B cell (primary cell): ENCODE results near the gene USF1. TPM values are rescaled to one million over a fixed set of nuclear protein-coding genes. Genes with fewer than 3 reads are reported as not detected.

ENCODE experiments used
- ATAC-seq: fragments of 200-7000 bp; cut with Tn5 transposase; one replicate; pipeline ENCODE4 v1.10.0; 2021; ENCODE audit warnings: low read depth, mild to moderate bottlenecking, moderate number of reproducible peaks, moderate library complexity
- CTCF ChIA-PET: fragments of 350-600 bp; sonication (Branson Sonifier 250); formaldehyde crosslinking; loops from one replicate; lab custom pipeline; 2021; ENCODE audit warnings: antibody characterized with exemption, inconsistent platforms; lab: Charles Lee
- POLR2A ChIA-PET: fragments of 350-600 bp; sonication (Branson Sonifier 250); formaldehyde crosslinking; loops from one replicate; lab custom pipeline; 2021; ENCODE audit warnings: antibody characterized with exemption; lab: Charles Lee
- DNase-seq: peaks from one replicate; pipeline ENCODE4 v3.0.0; 2013
- H2AFZ ChIP-seq: 2 replicates; pipeline ENCODE4 v1.6.1; 2012; ENCODE audit warnings: mild to moderate bottlenecking, low read depth, low read length; ENCODE audit not compliant: insufficient read depth, poor library complexity, severe bottlenecking
- H3K27ac ChIP-seq, 2 donors: 1 replicate in 1 of 2; 2 replicates in 1 of 2; pipeline ENCODE4 v1.5.1; 2012 to 2013; ENCODE audit warnings: low read length in 2 of 2, mild to moderate bottlenecking in 2 of 2, moderate library complexity in 1 of 2
- H3K27me3 ChIP-seq, 4 experiments: fragments of 200-600 bp in 1 of 4; sonication (generic) in 1 of 4; replicated peaks in 1 of 4; 1 replicate in 2 of 4; 2 replicates in 2 of 4; pipeline versions ENCODE4 v1.6.1 to v1.7.0; 2013 to 2016; ENCODE audit warnings: low read length in 3 of 4, mild to moderate bottlenecking in 2 of 4, mixed read lengths in 1 of 4, moderate library complexity in 1 of 4; ENCODE audit not compliant: insufficient read depth in 4 of 4, control insufficient read depth in 3 of 4; ENCODE audit errors: control extremely low read depth in 1 of 4
- H3K36me3 ChIP-seq, 2 experiments: replicated peaks in 1 of 2; 1 replicate in 1 of 2; 2 replicates in 1 of 2; pipeline versions ENCODE4 v1.6.1 to v1.7.1; 2013; ENCODE audit warnings: low read length in 1 of 2; ENCODE audit not compliant: insufficient read depth in 2 of 2, control insufficient read depth in 1 of 2; ENCODE audit errors: control extremely low read depth in 1 of 2, extremely low read depth in 1 of 2
- H3K4me1 ChIP-seq, 2 donors: fragments of 200-600 bp in 1 of 2; sonication (generic) in 1 of 2; 1 replicate in 1 of 2; 2 replicates in 1 of 2; pipeline versions ENCODE4 v1.5.1 to v1.6.1; 2013 to 2017; ENCODE audit warnings: low read length in 2 of 2; ENCODE audit not compliant: control insufficient read depth in 2 of 2, insufficient read depth in 2 of 2
- H3K4me2 ChIP-seq: replicated peaks from 2 replicates; pipeline ENCODE3; 2012; ENCODE audit warnings: mild to moderate bottlenecking, low read depth, low read length; ENCODE audit not compliant: poor library complexity, severe bottlenecking
- H3K4me3 ChIP-seq, 5 experiments: fragments of 200-600 bp in 1 of 5; sonication (generic) in 1 of 5; 1 replicate in 3 of 5; 2 replicates in 2 of 5; pipeline versions ENCODE4 v1.5.1 to v1.7.0; 2011 to 2016; ENCODE audit warnings: low read length in 4 of 5, mild to moderate bottlenecking in 4 of 5, low read depth in 2 of 5, control low read depth in 1 of 5, moderate library complexity in 1 of 5; ENCODE audit not compliant: insufficient read depth in 1 of 5; ENCODE audit errors: control extremely low read depth in 1 of 5, extremely low read depth in 1 of 5
- H3K79me2 ChIP-seq: fragments of 200-600 bp; sonication (generic); one replicate; pipeline ENCODE4 v1.6.0; 2016; ENCODE audit warnings: low read length; ENCODE audit not compliant: control insufficient read depth, insufficient read depth
- H3K9ac ChIP-seq: fragments of 200-600 bp; sonication (generic); 2 replicates; pipeline ENCODE4 v1.6.1; 2017; ENCODE audit warnings: mild to moderate bottlenecking, low read length, moderate library complexity
- H3K9me3 ChIP-seq, 3 donors: one replicate each; pipeline versions ENCODE4 v1.6.1 to v1.7.1; 2013; ENCODE audit warnings: low read length in 2 of 3; ENCODE audit not compliant: control insufficient read depth in 2 of 3, insufficient read depth in 1 of 3; ENCODE audit errors: control extremely low read depth in 1 of 3
- H4K20me1 ChIP-seq: 2 replicates; pipeline ENCODE4 v1.6.0; 2012; ENCODE audit warnings: mild to moderate bottlenecking, low read length; ENCODE audit not compliant: insufficient read depth, control insufficient read depth, poor library complexity, severe bottlenecking
- H3K27ac Mint-ChIP-seq: one replicate; pipeline ENCODE4 v1.8.0; 2021; ENCODE audit warnings: mixed read lengths
- H3K27me3 Mint-ChIP-seq: one replicate; pipeline ENCODE4 v1.8.0; 2021; ENCODE audit warnings: mixed read lengths
- H3K4me1 Mint-ChIP-seq: one replicate; pipeline ENCODE4 v1.8.0; 2021; ENCODE audit warnings: mixed read lengths
- H3K4me3 Mint-ChIP-seq: one replicate; pipeline ENCODE4 v1.8.0; 2021; ENCODE audit warnings: mixed read lengths
- H3K9me3 Mint-ChIP-seq: one replicate; pipeline ENCODE4 v1.8.0; 2022; ENCODE audit warnings: mixed read lengths; ENCODE audit not compliant: insufficient read depth
- EZH2 ChIP-seq: IDR thresholded peaks from 2 replicates; pipeline ENCODE4 v1.6.1; 2012; ENCODE audit warnings: borderline replicate concordance, low read depth, mild to moderate bottlenecking, moderate library complexity, low read length; ENCODE audit not compliant: insufficient read depth, poor library complexity, severe bottlenecking
- WGBS: methylation state at CpG from one replicate; pipeline ENCODE4 v1.1.5; 2013; ENCODE audit warnings: missing lambda C conversion rate; ENCODE audit not compliant: insufficient coverage; 5-methylcytosine and 5-hydroxymethylcytosine counted together
- intact Hi-C: fragments of 100-400 bp; cut with micrococcal nuclease; formaldehyde crosslinking; loops from one replicate; pipeline ENCODE4 v1.10.0; 2022
- polyA plus RNA-seq: library from polyadenylated mRNA; depleted of rRNA; stranded (reverse); fragments of >200 nt; gene quantifications from 2 replicates; pipeline ENCODE4 v1.2.3, GENCODE V29; 2012
- total RNA-seq, 2 donors: library from RNA; stranded (reverse); fragments of 120-200 nt in 1 of 2; gene quantifications; 1 replicate in 1 of 2; 2 replicates in 1 of 2; pipeline versions ENCODE4 v1.2.3 to v1.2.4, GENCODE V29; 2013 to 2022
- TF ChIP-seq, protein P1 (sequence below): fragments of 200-600 bp; IDR thresholded peaks from one replicate; pipeline ENCODE4 v1.8.0; 2022; ENCODE audit warnings: antibody characterized with exemption, mild to moderate bottlenecking

The USF1 gene
- total and polyA plus RNA-seq, 2 donors (not counting 1 experiment from before 2014, with no cell fraction given), result 192 to 249 TPM

DNA sequence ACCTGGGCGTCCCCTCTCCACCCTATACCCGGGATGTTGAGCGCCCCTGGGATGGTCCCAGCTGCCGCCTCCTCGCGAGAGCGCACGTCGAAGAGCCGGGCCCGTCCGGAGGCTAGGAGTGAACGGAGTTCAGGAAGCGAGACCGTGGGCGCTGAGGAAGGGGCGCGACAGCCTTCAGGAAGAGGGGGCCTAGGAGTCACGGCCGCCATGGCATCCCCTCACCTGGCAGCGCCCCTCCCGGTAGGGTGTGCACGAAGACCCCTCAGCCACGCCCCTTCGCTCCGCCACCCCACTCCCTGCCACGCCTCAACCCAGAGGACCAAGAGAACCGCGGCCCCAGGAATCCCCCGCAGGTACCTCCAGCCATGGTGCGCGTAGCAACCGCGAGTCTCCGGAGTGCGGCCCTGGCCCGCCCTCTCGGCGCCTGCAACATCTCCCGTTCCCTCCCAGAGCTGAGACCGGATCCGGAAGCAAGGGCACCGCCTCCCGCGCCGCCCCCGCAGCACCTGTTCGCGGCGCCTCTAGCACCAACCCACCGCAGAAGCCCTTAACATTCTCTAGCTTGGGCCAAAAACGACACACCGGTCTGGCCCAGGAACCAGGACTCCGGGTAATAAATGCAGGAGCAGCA is 7.1 kb downstream of the USF1 start, which contains the start of gene TSTD1:
TSS of gene TSTD1 (minus strand) at position 442 of the 631 bp plus-strand sequence. CDS start at position 367, 75 bp downstream.
- H3K4me3 Mint-ChIP-seq, result peak within 1 kb of the TSS; percentile 93
- ChIA-PET CTCF (interaction anchor here (0.9 to 5.9 kb wide), 9 partner anchors 8 to 100 kb away, joined by 3 to 55 read pairs (median 7); partner anchors contain the start of genes ARHGAP30, F11R and KLHDC9), POLR2A (interaction anchor here (0.6 to 2.2 kb wide), 8 partner anchors 8 to 79 kb away, joined by 3 to 9 read pairs (median 6); partner anchors contain the start of genes ARHGAP30, F11R, NIT1 and PFDN2)
- no peaks in the 10 kb centered on the region for H3K9me3 Mint-ChIP-seq
- H3K4me1 Mint-ChIP-seq, result peaks cover 55% of the 10 kb centered on the region
- Histone ChIP-seq H2AFZ (peak within 1 kb of the TSS; percentile 73), H3K27me3 (no peaks in the 10 kb centered on the region), H3K79me2 (peaks cover 63% of the 10 kb centered on the region), H3K27ac (peak within 1 kb of the TSS; percentile 81 to 94), H3K36me3 (peaks cover 2 to 43% of the 10 kb centered on the region in 2 experiments), H3K4me3 (peak within 1 kb of the TSS; percentile 56 to 98 (median 94)), H3K4me2 (peak within 1 kb of the TSS; percentile 84), H3K9ac (peak within 1 kb of the TSS; percentile 81), H4K20me1 (peaks cover 7% of the 10 kb centered on the region), H3K9me3 (no peaks in the 10 kb centered on the region), H3K4me1 (peaks cover 50 to 75% of the 10 kb centered on the region in 2 donors)
- DNase-seq (peak; percentile 94), ATAC-seq (peak; percentile 88)
- no peak for TF ChIP-seq EZH2
- TF ChIP-seq, protein P1, sequence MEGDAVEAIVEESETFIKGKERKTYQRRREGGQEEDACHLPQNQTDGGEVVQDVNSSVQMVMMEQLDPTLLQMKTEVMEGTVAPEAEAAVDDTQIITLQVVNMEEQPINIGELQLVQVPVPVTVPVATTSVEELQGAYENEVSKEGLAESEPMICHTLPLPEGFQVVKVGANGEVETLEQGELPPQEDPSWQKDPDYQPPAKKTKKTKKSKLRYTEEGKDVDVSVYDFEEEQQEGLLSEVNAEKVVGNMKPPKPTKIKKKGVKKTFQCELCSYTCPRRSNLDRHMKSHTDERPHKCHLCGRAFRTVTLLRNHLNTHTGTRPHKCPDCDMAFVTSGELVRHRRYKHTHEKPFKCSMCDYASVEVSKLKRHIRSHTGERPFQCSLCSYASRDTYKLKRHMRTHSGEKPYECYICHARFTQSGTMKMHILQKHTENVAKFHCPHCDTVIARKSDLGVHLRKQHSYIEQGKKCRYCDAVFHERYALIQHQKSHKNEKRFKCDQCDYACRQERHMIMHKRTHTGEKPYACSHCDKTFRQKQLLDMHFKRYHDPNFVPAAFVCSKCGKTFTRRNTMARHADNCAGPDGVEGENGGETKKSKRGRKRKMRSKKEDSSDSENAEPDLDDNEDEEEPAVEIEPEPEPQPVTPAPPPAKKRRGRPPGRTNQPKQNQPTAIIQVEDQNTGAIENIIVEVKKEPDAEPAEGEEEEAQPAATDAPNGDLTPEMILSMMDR, result no peak
- H3K27ac Mint-ChIP-seq, result peak within 1 kb of the TSS; percentile 97
- no peaks in the 10 kb centered on the region for H3K27me3 Mint-ChIP-seq
- under 1% methylated on average over 53 of the region's 54 CpGs for WGBS
- intact Hi-C loops, result loop anchor here (1.0 to 2.0 kb wide), 2 partner anchors 8 to 18 kb away; partner anchors contain the start of gene F11R
